ENCODE data around the gene PLB1.

PLB1 gene

GRCh38 chr2:28565720-28566295 lies 69.9 kb downstream of the PLB1 start:
- DNase-seq: no peak

GRCh38 chr2:28566521-28567041 lies 70.7 kb downstream of the PLB1 start:
- DNase-seq: peak; percentile 90

GRCh38 chr2:28567061-28567471 lies 71.2 kb downstream of the PLB1 start:
- DNase-seq: no peak

GRCh38 chr2:28568036-28568435 lies 72.2 kb downstream of the PLB1 start:
- DNase-seq: no peak

GRCh38 chr2:28568533-28568932 lies 72.7 kb downstream of the PLB1 start:
- DNase-seq: no peak

- no peak for DNase-seq
Measured at GRCh38 chr2:28570431-28570830, 74.6 kb downstream of the PLB1 start.

- DNase-seq: no peak
Measured at GRCh38 chr2:28576714-28577113, 80.9 kb downstream of the PLB1 start.

- no peak for DNase-seq
Measured at GRCh38 chr2:28577791-28578680, 82.2 kb downstream of the PLB1 start.

- DNase-seq: no peak
Measured at GRCh38 chr2:28578774-28579173, 82.9 kb downstream of the PLB1 start.

GRCh38 chr2:28579606-28580005 lies 83.7 kb downstream of the PLB1 start:
- DNase-seq: no peak

- no peak for DNase-seq
Measured at GRCh38 chr2:28580078-28580477, 84.2 kb downstream of the PLB1 start.

GRCh38 chr2:28581312-28581711 lies 85.5 kb downstream of the PLB1 start:
- no peak for DNase-seq

- DNase-seq: no peak
Measured at GRCh38 chr2:28582152-28582551, 86.3 kb downstream of the PLB1 start.

- no peak for DNase-seq
Measured at GRCh38 chr2:28582595-28582994, 86.7 kb downstream of the PLB1 start.

GRCh38 chr2:28583899-28584553 lies 88.2 kb downstream of the PLB1 start:
- peak; percentile 86 for DNase-seq

- peak; percentile 35 for DNase-seq
Measured at GRCh38 chr2:28586867-28587266, 91.0 kb downstream of the PLB1 start.

GRCh38 chr2:28587526-28588291 lies 91.8 kb downstream of the PLB1 start:
- DNase-seq: no peak

GRCh38 chr2:28588292-28588670 lies 92.4 kb downstream of the PLB1 start:
- no peak for DNase-seq

GRCh38 chr2:28589746-28590463 lies 94.0 kb downstream of the PLB1 start:
- no peak for DNase-seq

GRCh38 chr2:28590496-28591301 lies 94.8 kb downstream of the PLB1 start:
- DNase-seq: no peak

- no peak for DNase-seq
Measured at GRCh38 chr2:28591711-28592335, 96.0 kb downstream of the PLB1 start.
